Measurements from ENCODE around the gene TEX48. TPM values are rescaled to one million over a fixed set of nuclear protein-coding genes. Genes with fewer than 3 reads are reported as not detected.
A peak's percentile ranks its signal among the peaks of the same experiment; 100 is the strongest.

TEX48 gene, protein sequence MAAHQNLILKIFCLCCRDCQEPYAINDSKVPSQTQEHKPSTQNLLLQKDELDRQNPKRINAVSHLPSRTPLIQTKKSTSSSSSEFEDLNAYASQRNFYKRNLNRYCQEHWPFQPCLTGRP
- total RNA-seq (2022) (not detected in 2 replicates), Bru-seq, nascent RNA (not detected), BruChase-seq, experiment 1, labeled RNA remaining after a 6-hour chase (not detected), BruChase-seq, experiment 2, labeled RNA remaining after a 2-hour chase (not detected)
- long read RNA-seq = 0 reads

DNA sequence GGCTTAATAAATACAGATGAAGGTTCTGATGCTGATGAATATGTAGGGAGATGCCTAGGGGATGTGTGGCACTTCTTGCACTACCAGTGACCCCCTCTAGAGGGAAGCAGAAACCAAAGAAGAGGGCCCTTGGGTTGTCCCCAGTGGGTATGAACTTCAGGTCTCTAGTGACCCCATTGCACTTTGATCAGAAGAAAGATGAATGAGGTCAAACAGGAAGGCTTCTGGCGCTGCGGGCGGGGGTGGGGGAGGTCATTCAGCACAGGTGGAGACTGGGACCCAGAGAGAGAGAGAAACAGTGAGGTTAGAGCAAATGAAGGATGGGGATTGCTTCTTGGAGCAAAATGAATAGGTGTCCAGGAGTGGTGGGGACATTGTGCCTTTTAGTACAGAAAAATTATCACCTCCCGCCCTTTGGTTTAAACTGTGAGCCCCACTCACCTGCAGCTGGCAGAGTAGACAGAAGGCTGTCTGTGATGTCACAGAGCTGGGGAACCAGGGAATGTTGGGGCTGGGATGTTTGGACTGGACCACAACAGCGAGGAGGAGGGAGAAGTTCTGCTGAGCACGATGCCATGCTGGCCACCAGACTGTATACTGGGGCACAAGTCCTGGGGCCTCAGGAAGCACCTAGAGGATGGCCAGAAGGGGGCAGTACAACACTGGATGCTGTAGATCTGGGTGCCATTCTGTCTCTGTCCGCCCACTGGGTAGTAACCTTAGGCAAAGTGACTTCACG is at the start of gene TEX48:
TSS of gene TEX48 (minus strand) at position 599 of the 739 bp plus-strand sequence. CDS start 10,469 bp downstream, outside the sequence.
- no TSS peak for BruUV-seq (replicated peaks)
- Mint-ChIP-seq H3K27ac (ENCODE audit: unreplicated experiment) (peak within 1 kb of the TSS; percentile 48), H3K27me3 (ENCODE audit: unreplicated experiment) (no peaks in the 10 kb centered on the region), H3K4me3 (ENCODE audit: low read depth, unreplicated experiment) (no peak within 1 kb of the TSS), H3K9me3 (ENCODE audit: low read depth, unreplicated experiment) (no peaks in the 10 kb centered on the region), H3K4me1 (ENCODE audit: low read depth, unreplicated experiment) (peaks cover 35% of the 10 kb centered on the region), H3K36me3 (ENCODE audit: insufficient read depth, unreplicated experiment) (no peaks in the 10 kb centered on the region)
- peak; percentile 63 for DNase-seq
- intact Hi-C loops (cut with micrococcal nuclease; ENCODE audit: unreplicated experiment) = loop anchor here (1.0 to 2.0 kb wide), 3 partner anchors 37 to 333 kb away; no protein-coding TSS in a partner anchor
- TF ChIP-seq, protein P1, sequence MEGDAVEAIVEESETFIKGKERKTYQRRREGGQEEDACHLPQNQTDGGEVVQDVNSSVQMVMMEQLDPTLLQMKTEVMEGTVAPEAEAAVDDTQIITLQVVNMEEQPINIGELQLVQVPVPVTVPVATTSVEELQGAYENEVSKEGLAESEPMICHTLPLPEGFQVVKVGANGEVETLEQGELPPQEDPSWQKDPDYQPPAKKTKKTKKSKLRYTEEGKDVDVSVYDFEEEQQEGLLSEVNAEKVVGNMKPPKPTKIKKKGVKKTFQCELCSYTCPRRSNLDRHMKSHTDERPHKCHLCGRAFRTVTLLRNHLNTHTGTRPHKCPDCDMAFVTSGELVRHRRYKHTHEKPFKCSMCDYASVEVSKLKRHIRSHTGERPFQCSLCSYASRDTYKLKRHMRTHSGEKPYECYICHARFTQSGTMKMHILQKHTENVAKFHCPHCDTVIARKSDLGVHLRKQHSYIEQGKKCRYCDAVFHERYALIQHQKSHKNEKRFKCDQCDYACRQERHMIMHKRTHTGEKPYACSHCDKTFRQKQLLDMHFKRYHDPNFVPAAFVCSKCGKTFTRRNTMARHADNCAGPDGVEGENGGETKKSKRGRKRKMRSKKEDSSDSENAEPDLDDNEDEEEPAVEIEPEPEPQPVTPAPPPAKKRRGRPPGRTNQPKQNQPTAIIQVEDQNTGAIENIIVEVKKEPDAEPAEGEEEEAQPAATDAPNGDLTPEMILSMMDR (IDR thresholded peaks at IDR 0.05; ENCODE audit: unreplicated experiment) = peak; percentile 66
- CTCF ChIA-PET = interaction anchor here (0.7 to 2.7 kb wide), 7 partner anchors 9 to 801 kb away, joined by 3 to 7 read pairs (median 3); no protein-coding TSS in a partner anchor

DNA sequence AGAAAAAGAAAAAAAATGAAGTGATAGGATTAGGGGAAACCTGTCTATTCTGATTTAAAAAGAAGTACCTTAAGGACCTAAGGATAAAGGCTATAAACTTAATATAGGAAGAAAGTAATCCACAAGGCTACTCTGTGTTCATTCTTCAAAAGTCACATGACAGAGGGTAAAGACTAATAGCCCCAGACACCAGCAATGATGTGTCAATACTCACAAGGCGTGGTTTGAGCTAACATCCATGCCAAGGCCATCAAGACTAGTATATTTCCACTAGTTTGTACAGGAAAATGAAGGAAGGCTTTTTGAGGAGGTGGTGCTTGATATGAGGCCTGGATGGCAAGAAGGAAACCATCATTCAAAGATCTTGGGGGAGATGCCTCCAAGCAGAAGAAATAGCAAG is 49.7 kb upstream of the TEX48 start:
- H3K4me1 Mint-ChIP-seq (ENCODE audit: low read depth, unreplicated experiment) = no peaks in the 10 kb centered on the region
- H3K36me3 Mint-ChIP-seq (ENCODE audit: insufficient read depth, unreplicated experiment) = no peaks in the 10 kb centered on the region
- no TSS peak for BruUV-seq (replicated peaks)
- TF ChIP-seq, protein P1 (IDR thresholded peaks at IDR 0.05; ENCODE audit: unreplicated experiment) = no peak
- intact Hi-C loops (cut with micrococcal nuclease; ENCODE audit: unreplicated experiment) = no loop called here
- no peak overlapping the region for H3K4me3 Mint-ChIP-seq (ENCODE audit: low read depth, unreplicated experiment)
- no peak for DNase-seq
- no peaks in the 10 kb centered on the region for H3K27me3 Mint-ChIP-seq (ENCODE audit: unreplicated experiment)
- CTCF ChIA-PET = no interaction called here
- H3K9me3 Mint-ChIP-seq (ENCODE audit: low read depth, unreplicated experiment) = no peaks in the 10 kb centered on the region
- no peak overlapping the region for H3K27ac Mint-ChIP-seq (ENCODE audit: unreplicated experiment)

DNA sequence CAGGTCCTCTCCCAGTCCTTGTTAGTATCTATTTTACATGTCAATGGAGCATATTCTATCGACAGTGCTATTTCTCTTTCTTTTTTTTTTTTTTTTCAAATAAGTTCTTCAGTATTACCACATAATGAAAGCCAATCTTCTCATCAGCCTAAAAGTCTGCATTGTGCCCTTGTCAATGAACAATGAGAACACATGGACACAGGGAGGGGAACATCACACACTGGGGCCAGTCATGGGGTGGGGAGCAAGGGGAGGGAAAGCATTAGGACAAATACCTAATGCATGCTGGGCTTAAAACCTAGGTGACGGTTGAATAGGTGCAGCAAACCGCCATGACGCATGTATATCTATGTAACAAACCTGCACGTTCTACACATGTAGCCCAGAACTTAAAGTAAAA is 47.7 kb upstream of the TEX48 start:
- CTCF ChIA-PET = no interaction called here
- intact Hi-C loops (cut with micrococcal nuclease; ENCODE audit: unreplicated experiment) = no loop called here
- Mint-ChIP-seq H3K4me3 (ENCODE audit: low read depth, unreplicated experiment) (no peak overlapping the region), H3K9me3 (ENCODE audit: low read depth, unreplicated experiment) (no peaks in the 10 kb centered on the region), H3K27ac (ENCODE audit: unreplicated experiment) (no peak overlapping the region), H3K27me3 (ENCODE audit: unreplicated experiment) (no peaks in the 10 kb centered on the region), H3K4me1 (ENCODE audit: low read depth, unreplicated experiment) (no peaks in the 10 kb centered on the region), H3K36me3 (ENCODE audit: insufficient read depth, unreplicated experiment) (no peaks in the 10 kb centered on the region)
- BruUV-seq (replicated peaks) = no TSS peak
- TF ChIP-seq, protein P1 (IDR thresholded peaks at IDR 0.05; ENCODE audit: unreplicated experiment) = no peak
- DNase-seq = no peak

- CTCF ChIA-PET = no interaction called here
- Mint-ChIP-seq H3K9me3 (ENCODE audit: low read depth, unreplicated experiment) (no peaks in the 10 kb centered on the region), H3K4me1 (ENCODE audit: low read depth, unreplicated experiment) (peaks cover 10% of the 10 kb centered on the region), H3K36me3 (ENCODE audit: insufficient read depth, unreplicated experiment) (peaks cover 6% of the 10 kb centered on the region), H3K4me3 (ENCODE audit: low read depth, unreplicated experiment) (no peak overlapping the region), H3K27me3 (ENCODE audit: unreplicated experiment) (no peaks in the 10 kb centered on the region), H3K27ac (ENCODE audit: unreplicated experiment) (no peak overlapping the region)
- no TSS peak for BruUV-seq (replicated peaks)
- intact Hi-C loops (cut with micrococcal nuclease; ENCODE audit: unreplicated experiment) = no loop called here
- TF ChIP-seq, protein P1 (IDR thresholded peaks at IDR 0.05; ENCODE audit: unreplicated experiment) = no peak
- DNase-seq = no peak
Measured at GRCh38 chr9:114725930-114726329, 43.9 kb upstream of the TEX48 start.

Measured in Calu3 (cell line).